Cardiac septum (tissue), 1 donor: ENCODE data around the gene FURIN. TPM values are rescaled to one million over a fixed set of nuclear protein-coding genes. Genes with fewer than 3 reads are reported as not detected.
A peak's percentile ranks its signal among the peaks of the same experiment; 100 is the strongest.
"Not testable (repeated sequence)": the region's sequence is repeated elsewhere in the genome, so short reads cannot be mapped to it uniquely, and the experiment has no call there.

Experiments used
- DNase-seq: peaks from one replicate; pipeline ENCODE4 v3.0.0-alpha.2; 2020; ENCODE audit warnings: low spot score
- intact Hi-C: fragments of 100-400 bp; cut with DNase I; formaldehyde crosslinking; loops from one replicate; pipeline ENCODE4 v1.14.0; 2022
- total RNA-seq: library from RNA; stranded (reverse); fragmentation: NEBNext Ultra II Directional; extraction: Animal tissue kit (Norgen Biotek cat#: 25700); gene quantifications from one replicate; pipeline ENCODE4 v1.2.1, GENCODE V29; 2021
- donor health status: DM: no; HTN: no; CAD: no.

The FURIN gene
- total RNA-seq, 1 donor from 2014 or later, result 43.9 TPM

DNA sequence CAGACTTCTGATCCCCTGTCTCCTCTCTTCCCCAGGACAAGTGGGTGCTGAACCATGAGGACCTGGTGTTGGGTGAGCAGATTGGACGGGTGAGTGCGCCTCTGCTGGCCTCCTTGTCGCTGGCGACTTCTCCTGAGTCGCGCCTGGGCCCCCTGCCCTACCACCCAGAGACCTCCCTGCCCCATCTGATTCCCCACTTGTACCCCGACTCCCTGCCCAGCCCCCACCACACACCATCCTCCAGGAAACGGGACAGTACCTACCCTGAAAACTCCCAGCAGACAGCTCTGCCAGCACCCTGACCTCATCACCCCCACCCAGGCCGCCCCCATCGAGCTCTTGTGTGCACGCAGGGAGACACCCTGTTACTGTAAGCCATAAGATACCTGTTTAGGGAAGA is 23.6 kb downstream of the FURIN start:
- DNase-seq, result no peak
- intact Hi-C loops, result no loop called here

DNA sequence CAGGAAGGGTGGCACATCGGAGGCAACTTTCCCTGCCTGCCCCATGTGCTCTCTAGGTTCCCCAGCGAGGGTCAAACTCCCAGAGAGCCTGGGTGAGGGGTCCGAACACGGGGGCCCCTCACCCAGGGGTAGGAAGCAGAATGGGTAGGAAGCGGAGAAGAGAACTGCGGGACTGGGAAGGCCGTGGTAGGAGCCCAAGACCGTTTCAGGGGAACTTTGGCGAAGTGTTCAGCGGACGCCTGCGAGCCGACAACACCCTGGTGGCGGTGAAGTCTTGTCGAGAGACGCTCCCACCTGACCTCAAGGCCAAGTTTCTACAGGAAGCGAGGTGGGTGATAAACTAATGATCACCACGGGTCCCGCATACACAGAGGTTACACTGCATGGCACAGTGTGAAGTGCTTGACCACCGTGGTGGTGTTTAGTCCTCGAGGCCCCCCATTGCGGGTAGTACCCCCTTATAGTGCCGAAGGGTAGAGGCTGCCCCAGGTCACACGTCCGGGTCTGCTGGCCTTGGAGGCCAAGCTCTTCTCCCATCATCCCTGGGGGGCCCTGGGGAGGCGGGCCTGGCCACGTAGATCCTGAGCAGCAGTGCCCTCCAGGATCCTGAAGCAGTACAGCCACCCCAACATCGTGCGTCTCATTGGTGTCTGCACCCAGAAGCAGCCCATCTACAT is 24.2 kb downstream of the FURIN start:
- DNase-seq, result no peak
- intact Hi-C loops, result no loop called here

DNA sequence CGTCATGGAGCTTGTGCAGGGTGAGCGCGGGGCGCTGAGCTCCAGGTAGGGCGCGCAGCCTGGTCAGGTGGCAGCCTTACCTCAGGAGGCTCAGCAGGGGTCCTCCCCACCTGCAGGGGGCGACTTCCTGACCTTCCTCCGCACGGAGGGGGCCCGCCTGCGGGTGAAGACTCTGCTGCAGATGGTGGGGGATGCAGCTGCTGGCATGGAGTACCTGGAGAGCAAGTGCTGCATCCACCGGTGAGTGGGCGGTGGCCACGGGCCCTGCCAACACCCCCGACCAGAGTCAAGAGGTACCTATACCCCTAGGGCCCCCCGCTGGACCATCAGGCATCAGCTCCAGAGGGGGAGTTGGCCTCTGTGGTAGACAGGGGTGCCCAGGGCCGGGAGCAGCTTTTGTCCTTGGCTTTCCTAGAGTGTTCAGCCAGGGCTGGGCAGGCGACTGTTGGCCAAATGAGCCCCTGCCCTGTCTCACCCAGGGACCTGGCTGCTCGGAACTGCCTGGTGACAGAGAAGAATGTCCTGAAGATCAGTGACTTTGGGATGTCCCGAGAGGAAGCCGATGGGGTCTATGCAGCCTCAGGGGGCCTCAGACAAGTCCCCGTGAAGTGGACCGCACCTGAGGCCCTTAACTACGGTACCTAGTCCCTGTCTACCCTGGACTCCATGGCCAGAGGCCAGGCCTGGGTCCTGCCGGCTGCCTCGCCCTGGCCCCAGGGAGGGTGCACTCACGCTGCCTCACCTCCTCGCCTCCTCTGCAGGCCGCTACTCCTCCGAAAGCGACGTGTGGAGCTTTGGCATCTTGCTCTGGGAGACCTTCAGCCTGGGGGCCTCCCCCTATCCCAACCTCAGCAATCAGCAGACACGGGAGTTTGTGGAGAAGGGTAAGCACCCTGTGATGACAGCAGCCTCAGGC is 25.0 kb downstream of the FURIN start:
- no peak for DNase-seq
- intact Hi-C loops, result no loop called here

DNA sequence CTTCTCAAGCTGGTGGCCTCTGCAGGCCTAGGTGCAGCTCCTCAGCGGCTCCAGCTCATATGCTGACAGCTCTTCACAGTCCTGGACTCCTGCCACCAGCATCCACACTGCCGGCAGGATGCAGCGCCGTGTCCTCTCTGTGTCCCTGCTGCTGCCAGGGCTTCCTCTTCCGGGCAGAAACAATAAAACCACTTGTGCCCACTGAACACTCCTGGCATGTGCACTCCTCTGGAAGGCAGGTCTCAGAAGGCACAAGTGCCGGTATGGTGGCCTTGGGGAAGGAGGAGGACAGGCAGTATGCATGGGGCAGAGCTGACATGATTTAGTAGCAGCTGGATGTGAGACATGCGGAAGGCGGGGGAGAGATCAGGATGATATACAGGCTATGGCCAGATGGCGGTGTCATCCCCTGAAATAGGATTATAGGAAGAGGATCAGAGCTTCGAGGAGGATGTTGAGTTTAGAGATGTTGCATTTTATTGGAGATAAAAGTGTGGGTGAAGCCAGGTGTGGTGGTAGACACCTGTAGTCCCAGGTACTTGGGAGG is 27.3 kb downstream of the FURIN start:
- no peak for DNase-seq
- intact Hi-C loops, result no loop called here

DNA sequence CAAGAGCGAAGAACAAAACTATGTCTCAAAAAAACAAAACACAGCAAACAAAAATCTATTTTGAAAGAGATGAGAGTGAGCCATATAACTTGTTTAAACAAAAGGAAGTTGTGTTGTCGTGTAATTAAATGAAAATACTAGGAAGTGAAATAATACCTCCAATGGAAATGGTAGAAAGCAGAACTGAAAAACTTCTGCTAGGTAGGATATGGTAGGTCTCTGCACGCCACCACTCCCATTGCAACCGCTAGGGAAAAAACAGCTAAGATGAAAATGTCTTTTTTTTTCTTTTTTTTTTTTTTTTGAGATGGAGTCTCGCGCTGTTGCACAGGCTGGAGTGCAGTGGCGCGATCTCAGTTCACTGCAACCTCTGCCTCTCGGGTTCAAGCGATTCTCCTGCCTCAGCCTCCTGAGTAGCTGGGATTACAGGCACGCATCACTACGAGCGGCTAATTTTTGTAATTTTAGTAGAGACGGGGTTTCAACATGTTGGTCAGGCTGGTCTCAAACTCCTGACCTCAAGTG is 28.8 kb downstream of the FURIN start:
- DNase-seq, intact Hi-C loops: not testable (repeated sequence)

DNA sequence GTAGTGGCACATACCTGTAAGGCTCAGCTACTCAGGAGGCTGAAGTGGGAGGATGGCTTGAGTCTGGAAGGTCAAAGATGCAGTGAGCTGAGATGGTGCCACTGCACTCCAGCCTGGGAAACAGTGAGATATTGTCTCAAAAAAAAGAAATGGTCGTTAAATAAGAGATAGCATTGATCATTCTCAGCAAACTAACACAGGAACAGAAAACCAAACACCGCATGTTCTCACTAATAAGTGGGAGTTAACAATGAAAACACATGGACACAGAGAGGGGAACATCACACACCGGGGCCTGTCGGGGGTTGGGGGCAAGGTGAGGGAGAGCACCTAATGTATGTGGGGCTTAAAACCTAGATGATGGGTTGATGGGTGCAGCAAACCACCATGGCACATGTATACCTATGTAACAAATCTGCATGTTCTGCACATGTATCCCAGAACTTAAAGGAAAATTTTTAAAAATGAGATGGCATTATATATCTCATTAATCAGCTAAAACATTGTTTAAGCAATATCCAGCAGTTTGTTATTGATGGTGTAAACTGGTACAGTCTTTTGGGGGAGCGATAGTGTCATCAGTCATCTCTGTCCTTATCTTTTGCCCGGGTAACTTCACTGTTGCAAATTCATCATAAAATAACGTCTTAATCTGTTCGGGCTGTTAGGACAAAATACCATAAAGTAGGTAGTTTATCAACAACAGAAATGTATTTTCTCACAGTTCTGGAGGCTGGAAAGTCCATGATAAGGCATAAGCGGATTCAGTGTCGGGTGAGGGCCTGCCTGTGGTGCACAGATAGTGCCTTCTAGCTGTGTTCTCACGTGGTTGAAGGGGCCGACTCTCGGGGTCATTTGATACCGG is 33.0 kb downstream of the FURIN start:
- no peak for DNase-seq
- intact Hi-C loops, result loop anchor here (1.0 kb wide), 1 partner anchor 31 kb away; the partner anchor contains the start of gene HDDC3

DNA sequence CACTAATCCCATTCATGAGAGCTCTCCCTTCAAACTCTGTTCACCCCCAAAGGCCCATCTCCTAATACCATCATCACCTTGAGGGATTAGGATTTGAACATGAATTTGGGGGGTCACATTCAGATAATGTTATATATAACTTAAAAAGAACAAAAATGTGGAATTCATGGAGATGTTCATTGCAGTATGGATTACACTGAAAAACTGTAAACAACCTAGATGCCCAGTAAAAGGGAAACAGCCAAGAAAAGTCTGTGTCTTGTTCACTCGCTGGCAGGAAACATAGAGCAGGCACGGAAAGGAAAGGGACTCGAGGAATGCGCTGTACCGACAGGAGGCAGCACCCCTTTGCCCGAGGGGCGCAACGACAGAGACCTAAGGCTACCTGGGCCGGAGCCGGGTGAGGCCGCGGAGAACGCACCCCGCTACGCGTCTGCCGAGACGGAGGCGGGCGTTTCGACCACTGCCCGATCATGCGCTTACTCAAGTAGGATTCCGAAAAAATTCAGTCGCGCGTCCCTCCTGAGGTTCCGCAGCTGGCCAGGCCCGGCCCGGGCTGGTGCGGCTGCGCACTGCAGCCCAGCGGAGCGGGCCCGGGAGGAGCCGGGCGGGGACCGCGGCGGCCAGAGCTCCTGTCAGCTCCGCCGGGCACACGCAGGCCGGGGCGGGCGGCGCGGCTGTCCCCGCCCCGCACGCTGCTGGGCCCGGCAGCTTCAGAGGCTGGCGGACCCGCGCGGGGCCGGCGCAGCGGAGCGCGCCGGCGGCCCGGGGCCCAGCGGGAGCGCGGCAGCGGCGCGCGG is 33.9 kb downstream of the FURIN start:
- peak; percentile 93 for DNase-seq
- intact Hi-C loops, result loop anchor here (1.0 kb wide), 1 partner anchor 30 kb away; the partner anchor contains the start of gene HDDC3

DNA sequence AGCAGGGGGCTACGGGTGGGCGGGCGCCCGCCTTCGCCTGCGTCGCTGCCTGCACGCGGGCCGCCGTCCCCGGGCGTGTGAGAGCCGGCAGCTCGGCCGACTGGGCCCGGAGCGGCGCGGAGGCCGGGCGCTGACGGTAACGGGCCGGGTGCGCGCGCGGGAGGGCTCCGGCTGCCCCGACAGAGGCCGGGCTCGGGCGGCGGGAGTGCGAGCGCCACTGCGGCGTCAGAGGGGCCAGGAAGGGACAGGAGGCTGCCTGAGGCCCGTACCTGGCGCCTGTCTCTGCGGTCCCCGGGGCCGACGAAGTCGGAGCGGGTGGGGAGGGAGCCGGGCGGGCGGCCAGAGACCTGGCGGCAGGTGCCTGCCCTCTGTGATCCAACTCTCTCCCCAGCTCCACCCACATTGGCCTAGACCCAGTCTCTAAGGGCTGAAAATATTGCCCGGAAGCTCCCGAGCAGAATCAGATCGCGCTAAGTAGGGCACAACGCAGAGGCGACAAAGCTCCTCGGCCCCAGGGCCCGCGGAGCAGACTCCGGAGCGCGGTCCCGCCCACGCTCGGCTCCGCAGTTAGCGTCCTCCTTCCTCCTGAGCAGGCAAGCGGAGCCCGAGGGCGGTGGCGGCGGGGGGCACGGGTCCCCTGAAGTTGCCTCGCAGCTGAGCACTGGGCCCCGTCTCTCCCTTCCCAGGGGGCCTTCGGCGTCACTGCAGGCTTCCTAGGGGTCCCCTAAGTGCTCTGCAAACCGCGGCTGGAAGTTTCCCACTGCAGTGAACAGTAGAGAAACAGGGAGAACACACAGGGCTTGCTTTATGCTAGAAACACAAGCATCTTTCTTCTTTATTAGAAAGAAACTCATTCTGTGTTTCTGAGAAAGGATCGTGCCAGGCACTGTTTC is 34.7 kb downstream of the FURIN start, which contains the start of gene MAN2A2:
Gene MAN2A2 (plus strand): TSS at position 463 of the 893 bp plus-strand sequence. CDS start 906 bp downstream, outside the sequence.
- intact Hi-C loops, result loop anchor here (1.0 kb wide), 1 partner anchor 29 kb away; the partner anchor contains the start of gene HDDC3
- DNase-seq, result no peak

DNA sequence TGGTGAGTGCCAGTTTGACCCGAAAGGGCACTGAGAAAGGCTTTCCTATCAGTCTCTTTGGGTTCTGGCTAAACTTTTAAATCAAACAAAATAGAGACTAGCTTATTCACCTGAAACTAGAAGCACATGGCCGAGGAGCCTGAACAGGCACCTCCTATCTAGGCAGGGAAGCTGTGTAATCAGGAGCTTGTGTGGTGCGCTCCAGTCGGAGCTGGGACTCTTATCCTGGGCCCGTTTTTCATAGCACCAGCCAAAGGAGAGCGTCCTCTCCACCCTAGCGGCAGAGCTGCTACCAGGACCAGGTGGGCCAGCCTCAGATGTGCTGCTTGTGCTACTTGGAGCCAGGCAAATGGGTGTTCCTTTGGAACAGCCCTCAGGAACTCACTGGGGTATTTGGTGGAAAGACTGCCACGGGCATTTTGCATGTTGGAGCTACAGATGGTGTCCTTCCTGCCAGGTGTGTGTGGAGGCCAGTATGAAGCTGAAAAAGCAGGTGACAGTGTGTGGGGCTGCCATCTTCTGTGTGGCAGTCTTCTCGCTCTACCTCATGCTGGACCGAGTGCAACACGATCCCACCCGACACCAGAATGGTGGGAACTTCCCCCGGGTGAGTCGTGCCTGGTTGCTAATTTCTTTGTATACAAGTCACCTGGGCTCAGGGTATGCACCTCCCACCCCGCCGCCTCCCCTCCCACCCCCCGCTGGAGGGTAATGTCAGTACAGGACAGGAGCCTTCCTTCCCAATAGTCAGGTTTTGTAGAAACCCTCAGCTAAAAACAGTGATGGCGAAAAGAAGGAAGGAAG is 35.5 kb downstream of the FURIN start:
- intact Hi-C loops, result no loop called here
- no peak for DNase-seq

DNA sequence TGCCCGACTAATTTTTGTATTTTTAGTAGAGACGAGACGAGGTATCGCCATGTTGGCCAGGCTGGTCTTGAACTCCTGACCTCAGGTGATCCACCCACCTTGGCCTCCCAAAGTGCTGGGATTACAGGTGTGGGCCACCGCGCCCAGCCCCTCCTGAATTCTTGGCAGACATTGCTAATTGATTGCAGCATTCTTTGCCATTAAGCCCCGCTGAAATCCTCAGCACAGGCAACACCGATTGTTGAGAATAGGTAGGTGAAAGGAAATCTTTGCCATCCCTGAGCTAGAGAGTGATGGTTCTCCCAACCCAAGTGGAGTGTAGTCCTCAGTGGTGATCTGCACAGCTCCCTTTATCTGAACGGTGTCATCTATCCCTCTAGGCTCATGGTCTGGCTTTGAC is 36.4 kb downstream of the FURIN start:
- no peak for DNase-seq
- intact Hi-C loops, result no loop called here

DNA sequence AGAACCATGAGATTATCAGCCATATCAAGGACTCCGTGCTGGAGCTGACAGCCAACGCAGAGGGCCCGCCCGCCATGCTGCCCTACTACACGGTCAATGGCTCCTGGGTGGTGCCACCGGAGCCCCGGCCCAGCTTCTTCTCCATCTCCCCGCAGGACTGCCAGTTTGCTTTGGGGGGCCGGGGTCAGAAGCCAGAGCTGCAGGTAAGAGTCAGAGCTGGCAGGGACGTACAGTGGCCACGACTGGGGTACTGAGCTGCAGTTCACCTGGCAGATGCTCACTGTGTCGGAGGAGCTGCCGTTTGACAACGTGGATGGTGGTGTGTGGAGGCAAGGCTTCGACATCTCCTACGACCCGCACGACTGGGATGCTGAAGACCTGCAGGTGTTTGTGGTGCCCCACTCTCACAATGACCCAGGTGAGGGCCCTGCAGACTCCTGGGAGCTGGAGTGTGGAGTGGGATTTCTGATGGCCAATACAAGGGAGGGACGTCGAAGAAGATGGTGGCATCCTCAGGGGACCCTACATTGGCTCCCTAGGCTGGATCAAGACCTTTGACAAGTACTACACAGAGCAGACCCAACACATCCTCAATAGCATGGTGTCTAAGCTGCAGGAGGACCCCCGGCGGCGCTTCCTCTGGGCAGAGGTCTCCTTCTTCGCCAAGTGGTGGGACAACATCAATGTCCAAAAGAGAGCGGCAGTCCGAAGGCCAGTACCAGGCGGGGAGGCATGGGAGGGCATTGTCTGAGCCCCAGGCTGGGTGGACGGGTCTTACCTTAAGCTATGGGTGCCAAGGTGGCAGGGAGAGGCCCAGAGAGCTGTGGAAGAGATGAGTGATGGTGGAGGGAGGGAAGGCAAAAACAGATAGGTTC is 37.2 kb downstream of the FURIN start:
- DNase-seq, result no peak
- intact Hi-C loops, result no loop called here

DNA sequence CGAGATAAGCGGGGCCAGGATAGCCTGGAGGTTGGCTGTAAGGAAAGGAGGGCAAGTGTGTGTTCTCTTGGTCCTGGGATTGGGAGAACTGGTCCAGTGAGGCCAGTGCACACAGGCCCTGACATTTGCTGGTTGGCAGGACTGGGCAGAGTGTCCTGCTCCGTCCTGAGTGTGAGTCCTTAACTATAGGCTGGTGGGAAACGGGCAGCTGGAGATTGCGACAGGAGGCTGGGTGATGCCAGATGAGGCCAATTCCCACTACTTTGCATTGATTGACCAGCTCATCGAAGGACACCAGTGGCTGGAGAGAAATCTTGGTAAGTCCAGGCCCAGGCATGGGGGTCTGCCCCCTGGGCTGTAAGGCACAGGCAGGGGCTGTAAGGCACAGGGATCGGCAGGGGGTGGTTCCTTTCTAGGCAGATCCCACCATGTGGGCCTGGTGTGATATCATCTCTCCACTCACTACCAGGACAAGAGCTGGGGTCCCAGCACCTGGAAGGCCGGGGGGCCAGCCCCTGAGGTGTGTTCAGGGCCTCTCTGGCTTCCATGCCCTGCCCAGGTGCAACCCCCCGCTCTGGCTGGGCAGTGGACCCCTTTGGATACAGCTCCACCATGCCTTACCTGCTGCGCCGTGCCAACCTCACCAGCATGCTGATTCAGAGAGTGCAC is 37.9 kb downstream of the FURIN start:
- intact Hi-C loops, result no loop called here
- no peak for DNase-seq

DNA sequence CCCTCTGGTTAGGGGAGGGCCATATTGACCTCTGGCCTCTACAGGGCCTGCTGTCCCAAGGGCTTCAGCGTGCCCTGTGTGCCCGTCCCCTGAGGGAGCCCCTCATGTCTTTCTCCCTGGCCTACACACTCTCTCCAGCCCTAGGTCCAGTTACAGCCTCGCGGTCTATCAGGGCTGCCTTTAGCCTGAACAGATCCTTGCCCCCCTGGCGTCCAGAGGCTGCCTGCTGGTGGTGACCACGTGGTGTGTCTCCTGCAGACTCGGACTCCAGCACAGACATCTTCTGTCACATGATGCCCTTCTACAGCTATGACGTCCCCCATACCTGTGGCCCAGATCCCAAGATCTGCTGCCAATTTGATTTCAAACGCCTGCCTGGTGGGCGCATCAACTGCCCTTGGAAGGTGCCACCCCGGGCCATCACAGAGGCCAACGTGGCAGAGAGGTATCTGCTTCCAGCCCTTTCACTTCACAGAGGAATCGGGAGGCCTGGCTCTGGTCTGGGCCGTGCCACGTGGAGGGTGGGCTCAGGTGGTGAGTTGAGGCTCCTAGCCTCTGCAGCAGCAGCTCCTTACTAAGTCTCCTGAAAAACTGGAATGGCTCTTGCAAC is 38.8 kb downstream of the FURIN start:
- DNase-seq, result no peak
- intact Hi-C loops, result no loop called here

DNA sequence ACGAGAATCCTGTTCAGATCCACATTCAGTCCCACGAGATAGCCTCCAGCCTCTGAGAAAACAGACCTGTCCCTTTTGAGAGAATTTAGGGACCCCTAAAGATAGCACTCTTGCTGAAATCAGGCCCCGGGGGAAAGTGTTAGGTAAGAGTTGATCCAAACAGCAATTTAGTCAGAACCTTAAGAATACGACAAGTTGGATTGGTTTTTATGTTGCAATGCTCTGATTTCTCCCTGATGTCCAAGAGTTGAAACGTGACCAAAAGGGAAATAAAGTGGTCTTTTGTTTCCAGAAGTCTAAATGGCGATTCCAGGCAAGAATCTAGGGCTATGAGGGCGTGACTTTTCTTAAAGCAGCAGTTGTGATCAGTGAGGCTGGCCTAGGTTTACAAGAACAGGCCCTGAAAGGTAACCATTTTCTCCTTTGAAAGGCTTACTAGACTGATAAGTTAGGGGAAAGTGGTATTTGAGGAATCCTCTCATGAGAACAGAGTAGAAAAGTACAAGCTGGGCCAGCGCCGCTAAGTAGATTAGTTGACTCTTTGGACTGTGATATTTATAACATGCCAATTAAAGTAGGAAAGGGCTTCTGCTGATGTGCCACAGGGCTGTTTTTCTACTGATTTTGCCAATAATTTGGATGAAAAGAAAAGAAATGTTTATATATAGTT is 39.6 kb downstream of the FURIN start:
- intact Hi-C loops, result no loop called here
- no peak for DNase-seq
